ENCODE data around the gene NOVA1.

Gene NOVA1

GRCh38 chr14:26444822-26445221 lies 153.0 kb downstream of the NOVA1 start:
- DNase-seq (ENCODE audit: low read depth in 2 of 2): no peak

DNA sequence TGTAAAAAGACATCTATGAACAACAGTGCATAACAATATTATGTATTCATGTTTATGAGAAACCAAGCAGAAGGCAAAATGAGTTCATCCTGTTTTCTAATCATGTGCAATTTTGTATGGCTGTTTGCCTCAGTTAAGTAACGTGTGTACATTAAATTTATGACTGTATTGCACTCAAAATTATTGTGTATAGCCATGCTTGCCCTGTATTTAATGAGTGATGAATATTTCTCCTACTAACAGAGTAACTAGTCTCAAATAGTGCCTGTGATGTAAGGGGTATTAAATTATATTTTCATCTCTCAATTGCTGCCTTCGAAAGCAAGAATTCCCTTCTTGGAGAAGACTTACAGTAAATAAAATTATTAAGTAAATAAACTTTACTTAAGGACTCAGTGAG lies 154.2 kb downstream of the NOVA1 start:
- no peak for DNase-seq (ENCODE audit: low read depth in 2 of 2)

DNA sequence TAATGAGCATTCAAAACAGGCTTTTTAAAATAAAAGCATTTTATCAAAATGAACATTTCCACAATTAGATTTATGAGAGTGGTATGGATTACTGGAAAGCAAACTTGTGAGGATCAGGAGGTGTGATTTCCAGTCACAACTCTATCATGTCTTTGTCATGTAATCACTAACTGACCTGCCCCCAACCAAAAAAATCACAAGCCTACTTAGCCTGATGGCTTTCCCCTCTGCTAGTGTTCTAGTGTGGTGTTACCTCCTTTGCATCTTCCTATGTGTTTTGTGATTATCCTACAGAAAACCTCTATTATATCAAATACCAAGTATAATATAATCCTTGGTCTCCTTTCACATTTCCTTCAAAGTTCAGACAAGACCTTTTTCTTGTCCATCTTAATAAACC lies 168.6 kb downstream of the NOVA1 start:
- no peak for DNase-seq (ENCODE audit: low read depth in 2 of 2)

GRCh38 chr14:26427097-26427496 lies 170.7 kb downstream of the NOVA1 start:
- no peak for DNase-seq (ENCODE audit: low read depth in 2 of 2)

DNA sequence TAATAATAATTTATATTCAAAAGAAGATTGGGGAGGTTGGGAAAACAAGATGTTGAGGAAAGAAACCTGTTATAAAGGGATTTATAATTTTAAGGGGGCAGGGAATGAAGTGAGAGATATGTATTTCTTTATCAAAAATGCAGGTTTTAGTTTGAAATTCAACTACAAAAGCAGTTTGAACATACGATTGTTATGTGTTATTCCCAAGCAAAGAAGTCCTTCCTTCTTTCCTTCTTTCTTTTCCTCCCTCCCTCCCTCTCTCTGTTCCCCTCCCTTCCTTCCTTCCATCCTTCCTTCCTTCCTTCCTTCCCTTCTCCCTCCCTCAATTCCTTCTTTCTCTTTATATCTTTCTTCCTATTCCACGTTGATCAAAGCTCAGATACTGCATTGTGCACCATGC lies 173.3 kb downstream of the NOVA1 start:
- DNase-seq (ENCODE audit: low read depth in 2 of 2): no peak

DNA sequence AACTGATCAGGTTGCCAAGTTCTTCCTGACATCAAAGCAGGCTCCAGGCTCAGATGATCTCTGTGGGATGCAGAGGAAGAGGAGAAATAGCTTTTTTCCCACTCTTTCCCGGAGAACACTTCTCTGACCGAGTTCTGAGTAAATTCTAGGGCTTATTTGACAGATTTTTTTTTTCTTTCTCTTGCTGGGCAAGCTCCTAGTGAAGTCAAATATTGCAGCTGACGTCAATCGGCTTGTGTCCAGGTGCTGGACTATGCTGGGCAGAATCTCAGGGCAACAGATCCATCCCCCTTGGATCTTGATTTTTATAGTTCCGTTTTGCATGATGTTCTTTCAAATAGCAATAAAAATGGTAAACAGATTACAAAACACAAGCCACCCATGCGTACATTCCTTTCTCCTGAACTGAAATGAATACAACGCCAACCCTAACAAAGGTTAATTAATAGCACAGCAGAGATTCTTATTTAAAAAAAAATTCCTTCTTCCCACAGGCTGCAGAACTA lies 182.2 kb downstream of the NOVA1 start:
- no peak for DNase-seq (ENCODE audit: low read depth in 2 of 2)

DNA sequence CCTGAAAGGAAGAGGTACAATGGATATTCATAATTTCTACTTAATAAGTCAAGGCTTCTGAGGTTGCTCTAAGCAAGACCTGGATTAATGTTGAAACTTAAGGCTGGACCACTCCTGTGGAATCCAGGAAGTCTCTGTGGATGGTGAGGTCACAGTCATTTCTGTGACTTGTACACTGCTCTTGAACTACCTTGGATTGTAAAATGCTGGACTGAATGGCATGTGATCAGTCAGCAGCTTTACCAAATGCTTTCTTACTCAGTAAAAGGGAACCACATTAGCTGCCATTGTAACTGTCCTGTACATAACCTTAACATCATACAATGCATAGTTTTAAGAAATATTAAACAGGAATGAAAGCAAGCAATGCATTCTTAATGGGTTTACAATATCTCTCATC lies 182.9 kb downstream of the NOVA1 start:
- DNase-seq (ENCODE audit: low read depth in 2 of 2): no peak

GRCh38 chr14:26414103-26414502 lies 183.7 kb downstream of the NOVA1 start:
- no peak for DNase-seq (ENCODE audit: low read depth in 2 of 2)

DNA sequence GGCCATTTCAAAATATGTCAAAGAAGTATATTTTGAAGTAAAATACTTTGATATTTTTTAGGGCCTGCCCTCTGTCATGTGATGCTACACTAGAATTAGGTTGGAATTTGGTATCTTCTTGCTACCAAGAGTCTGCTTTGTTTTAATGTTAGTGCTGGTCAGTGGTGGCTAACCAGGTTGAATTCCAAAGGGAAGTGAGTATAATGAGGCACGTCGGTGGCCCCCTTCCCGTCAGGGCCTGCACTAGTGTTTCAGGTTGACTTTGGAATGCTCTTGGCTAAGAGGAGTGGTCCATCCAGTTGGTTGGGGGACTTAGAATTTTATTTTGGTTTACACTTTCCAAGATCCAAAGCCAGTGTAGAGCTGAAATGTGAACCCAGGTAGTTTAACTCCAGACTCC lies 185.4 kb downstream of the NOVA1 start:
- no peak for DNase-seq (ENCODE audit: low read depth in 2 of 2)

GRCh38 chr14:26410189-26410685 lies 187.6 kb downstream of the NOVA1 start:
- no peak for DNase-seq (ENCODE audit: low read depth in 2 of 2)

GRCh38 chr14:26404927-26405326 lies 192.9 kb downstream of the NOVA1 start:
- DNase-seq (ENCODE audit: low read depth in 2 of 2): no peak

- no peak for DNase-seq (ENCODE audit: low read depth in 2 of 2)
Observed at GRCh38 chr14:26403760-26404159, 194.1 kb downstream of the NOVA1 start.

DNA sequence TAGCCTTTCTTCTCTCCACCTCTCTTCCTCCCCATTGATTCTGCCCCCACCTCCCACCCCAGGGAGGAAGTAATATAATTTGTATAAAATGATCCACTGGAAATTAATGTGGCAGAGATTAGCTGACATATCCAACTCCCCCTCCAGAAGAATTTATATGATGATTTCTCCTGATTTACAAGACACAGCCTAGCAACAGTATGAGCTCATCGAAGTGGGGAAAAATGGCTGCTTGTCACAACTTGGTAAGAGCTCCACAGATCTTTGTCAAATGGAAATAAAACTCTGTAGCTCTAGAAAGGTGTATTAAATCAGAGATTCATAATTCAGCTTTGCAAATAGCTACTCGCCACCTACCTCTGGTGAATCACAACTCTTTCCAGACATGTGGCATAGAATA lies 195.7 kb downstream of the NOVA1 start:
- no peak for DNase-seq (ENCODE audit: low read depth in 2 of 2)

DNA sequence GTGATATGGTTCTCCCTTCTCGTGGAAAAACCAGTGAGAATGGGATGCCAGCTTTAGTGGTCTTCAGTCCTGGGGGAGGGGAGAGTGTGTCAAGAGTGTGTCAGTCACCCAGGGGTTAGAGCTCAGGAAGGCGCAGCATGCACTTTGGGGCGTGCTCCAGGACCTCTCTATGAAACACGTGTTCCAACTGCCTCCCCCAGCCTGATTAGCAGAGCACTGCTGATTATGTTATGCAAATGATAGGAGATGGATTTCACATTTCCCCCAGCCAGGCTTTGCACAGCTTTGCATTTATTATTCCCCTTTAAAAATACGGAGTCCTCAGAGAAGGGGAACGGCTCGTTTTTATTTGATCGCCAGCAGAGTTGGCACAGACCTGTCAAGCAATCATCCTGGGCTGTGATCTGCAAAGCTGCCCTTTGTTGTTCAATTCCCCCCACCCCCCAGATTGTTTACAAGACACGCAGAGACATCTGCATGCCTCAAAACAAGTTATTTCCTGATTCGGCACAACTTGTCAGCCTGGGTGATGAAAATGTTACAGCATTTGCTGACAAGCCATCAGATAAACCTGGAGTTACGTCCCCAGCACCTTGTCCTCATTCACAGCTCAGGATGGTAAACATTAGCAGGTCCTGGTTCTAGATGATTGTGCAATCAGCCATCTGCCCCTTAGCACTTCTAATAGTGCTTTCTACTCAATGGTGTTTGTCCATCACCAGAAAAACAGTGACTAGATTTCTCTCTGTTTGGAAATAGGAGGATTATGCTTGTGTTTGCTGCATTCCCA lies 196.5 kb downstream of the NOVA1 start:
- DNase-seq (ENCODE audit: low read depth in 2 of 2): no peak

GRCh38 chr14:26400373-26400772 lies 197.5 kb downstream of the NOVA1 start:
- DNase-seq (ENCODE audit: low read depth in 2 of 2): no peak

DNA sequence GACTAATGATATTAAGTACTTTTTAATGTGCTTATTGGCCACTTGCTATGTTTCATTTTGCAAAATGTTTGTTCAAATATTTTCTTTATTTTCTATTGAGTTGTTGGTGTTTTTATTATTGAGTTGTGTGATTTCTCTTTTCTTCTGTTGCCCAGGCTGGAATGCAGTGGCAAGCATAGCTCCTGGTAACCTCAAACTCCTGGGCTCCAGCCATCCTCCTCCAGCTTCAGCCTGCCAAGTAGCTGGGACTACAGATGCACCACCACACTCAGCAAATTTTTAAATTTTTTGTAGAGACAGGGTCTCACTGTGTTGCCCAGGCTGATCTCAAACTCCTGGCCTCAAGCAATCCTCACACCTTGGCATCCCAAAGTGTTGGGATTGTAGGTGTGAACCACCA lies 199.2 kb downstream of the NOVA1 start:
- no peak for DNase-seq (ENCODE audit: low read depth in 2 of 2)

Measured in stimulated activated CD8-positive, alpha-beta memory T cell treated with anti-CD3 and anti-CD28 coated beads, Interleukin-7, amount 100 ng/mL, for 1 hour (primary cell).